Thyroid gland (tissue), 4 donors: ENCODE results near the gene ZNF22.

Source experiments
- POLR2A ChIP-seq, 2 donors: fragments of 450-650 bp; IDR thresholded peaks; one replicate each; pipeline ENCODE4 v1.6.1; 2017; ENCODE audit warnings: antibody characterized with exemption in 2 of 2, mild to moderate bottlenecking in 2 of 2, moderate library complexity in 1 of 2
- TF ChIP-seq, protein P1 (sequence below), 6 experiments: fragments of 200-600 bp in 3 of 6; fragments of 450-650 bp in 3 of 6; sonication (generic) in 3 of 6; IDR thresholded peaks; one replicate each; pipeline ENCODE4 v1.5.1; 2016 to 2019; ENCODE audit warnings: antibody characterized with exemption in 6 of 6, mild to moderate bottlenecking in 2 of 6, inconsistent platforms in 1 of 6, moderate library complexity in 1 of 6

DNA sequence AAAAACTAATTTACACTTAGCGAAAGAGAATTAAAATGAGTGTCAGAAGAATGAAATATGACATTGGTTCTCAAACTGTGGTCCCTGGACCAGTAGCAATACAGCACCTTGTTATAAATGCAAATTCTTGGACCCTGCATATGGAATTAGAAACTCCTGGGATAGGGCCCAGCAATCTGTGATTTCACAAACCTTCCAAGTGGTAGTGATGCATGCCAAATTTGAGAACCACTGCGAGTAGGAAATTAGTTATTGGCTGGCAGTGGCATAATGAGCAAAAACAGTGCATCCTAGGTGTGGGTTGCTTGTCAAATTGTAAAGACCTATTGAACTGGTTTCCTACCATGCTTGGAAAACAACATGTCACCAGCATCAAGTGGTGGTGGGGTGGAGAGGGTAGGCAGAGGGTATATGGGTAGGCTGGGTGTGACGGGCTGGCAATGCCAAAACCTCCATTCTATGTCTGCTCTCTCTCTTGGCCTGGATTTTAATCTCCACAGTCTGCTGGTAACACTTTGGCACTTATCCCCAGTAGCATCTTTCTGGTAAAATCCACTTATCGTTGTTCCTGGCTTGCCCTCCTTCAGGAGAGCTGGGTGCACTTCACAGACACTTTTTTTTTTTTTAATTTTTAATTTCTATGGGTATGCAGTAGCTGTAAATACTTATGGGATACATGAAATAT lies 50.0 kb downstream of the ZNF22 start:
- TF ChIP-seq, protein P1, sequence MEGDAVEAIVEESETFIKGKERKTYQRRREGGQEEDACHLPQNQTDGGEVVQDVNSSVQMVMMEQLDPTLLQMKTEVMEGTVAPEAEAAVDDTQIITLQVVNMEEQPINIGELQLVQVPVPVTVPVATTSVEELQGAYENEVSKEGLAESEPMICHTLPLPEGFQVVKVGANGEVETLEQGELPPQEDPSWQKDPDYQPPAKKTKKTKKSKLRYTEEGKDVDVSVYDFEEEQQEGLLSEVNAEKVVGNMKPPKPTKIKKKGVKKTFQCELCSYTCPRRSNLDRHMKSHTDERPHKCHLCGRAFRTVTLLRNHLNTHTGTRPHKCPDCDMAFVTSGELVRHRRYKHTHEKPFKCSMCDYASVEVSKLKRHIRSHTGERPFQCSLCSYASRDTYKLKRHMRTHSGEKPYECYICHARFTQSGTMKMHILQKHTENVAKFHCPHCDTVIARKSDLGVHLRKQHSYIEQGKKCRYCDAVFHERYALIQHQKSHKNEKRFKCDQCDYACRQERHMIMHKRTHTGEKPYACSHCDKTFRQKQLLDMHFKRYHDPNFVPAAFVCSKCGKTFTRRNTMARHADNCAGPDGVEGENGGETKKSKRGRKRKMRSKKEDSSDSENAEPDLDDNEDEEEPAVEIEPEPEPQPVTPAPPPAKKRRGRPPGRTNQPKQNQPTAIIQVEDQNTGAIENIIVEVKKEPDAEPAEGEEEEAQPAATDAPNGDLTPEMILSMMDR (IDR thresholded peaks at IDR 0.05), result no peak
- TF ChIP-seq POLR2A (IDR thresholded peaks at IDR 0.05), result no peak
